Renal cortical epithelial cell (primary cell): ENCODE measurements around the gene TSSK3. TPM values are rescaled to one million over a fixed set of nuclear protein-coding genes. Genes with fewer than 3 reads are reported as not detected.

Experiments used
- DNase-seq: peaks from one replicate; pipeline ENCODE4 v3.0.0-alpha.2; 2011; ENCODE audit warnings: low read depth
- total RNA-seq: library from RNA; depleted of rRNA; stranded (reverse); fragments of >200 nt; gene quantifications from 2 replicates; pipeline ENCODE4 v1.2.3, GENCODE V29; 2014

The TSSK3 gene
- total RNA-seq: 0.20 TPM in 1 of 2 replicates, not detected in the other

GRCh38 chr1:32362474-32363313, at the start of gene TSSK3, which contains the start of gene FAM229A:
TSSK3 (plus strand) TSS chr1:32362539; CDS start chr1:32362702, 163 bp downstream.
FAM229A (minus strand) TSS chr1:32362485; CDS start chr1:32362091, 394 bp downstream.
- no peak for DNase-seq

GRCh38 chr1:32316903-32317277, 45.4 kb upstream of the TSSK3 start:
- DNase-seq: no peak

- no peak for DNase-seq
Measured at GRCh38 chr1:32318127-32318869, 44.0 kb upstream of the TSSK3 start.

GRCh38 chr1:32321712-32322291, 40.5 kb upstream of the TSSK3 start:
- no peak for DNase-seq

- DNase-seq: no peak
Measured at GRCh38 chr1:32327204-32327603, 35.1 kb upstream of the TSSK3 start.

- DNase-seq: no peak
Measured at GRCh38 chr1:32329931-32330466, 32.3 kb upstream of the TSSK3 start.

- no peak for DNase-seq
Measured at GRCh38 chr1:32330558-32331151, 31.7 kb upstream of the TSSK3 start.

- DNase-seq: no peak
Measured at GRCh38 chr1:32331549-32331948, 30.8 kb upstream of the TSSK3 start.

- DNase-seq: no peak
Measured at GRCh38 chr1:32332290-32333079, 29.9 kb upstream of the TSSK3 start.

GRCh38 chr1:32333251-32333963, 28.9 kb upstream of the TSSK3 start:
- DNase-seq: no peak

- no peak for DNase-seq
Measured at GRCh38 chr1:32334274-32334861, 28.0 kb upstream of the TSSK3 start.

- DNase-seq: no peak
Measured at GRCh38 chr1:32334864-32335534, 27.3 kb upstream of the TSSK3 start.

GRCh38 chr1:32335535-32335789, 26.9 kb upstream of the TSSK3 start:
- no peak for DNase-seq

GRCh38 chr1:32335790-32336590, 26.3 kb upstream of the TSSK3 start, which contains the start of gene MARCKSL1:
MARCKSL1 (minus strand) TSS chr1:32336233; CDS start chr1:32336033, 200 bp downstream.
- no peak for DNase-seq

GRCh38 chr1:32336591-32336932, 25.8 kb upstream of the TSSK3 start:
- no peak for DNase-seq

- peak; percentile 76 for DNase-seq
Measured at GRCh38 chr1:32336963-32337675, 25.2 kb upstream of the TSSK3 start.

GRCh38 chr1:32337855-32338636, 24.3 kb upstream of the TSSK3 start:
- no peak for DNase-seq
